GM21737 (cell line): Measurements from ENCODE around the gene RPS6KC1.
"Not testable (repeated sequence)": the region's sequence is repeated elsewhere in the genome, so short reads cannot be mapped to it uniquely, and the experiment has no call there.

Experiments
- ATAC-seq: cut with Tn5 transposase; IDR thresholded peaks from one replicate; pipeline ENCODE4 v1.9.1; 2021; ENCODE audit warnings: mild to moderate bottlenecking, moderate library complexity; ENCODE audit not compliant: unreplicated experiment

Gene RPS6KC1

GRCh38 chr1:213138391-213138790 is 87.3 kb downstream of the RPS6KC1 start:
- ATAC-seq, result no peak

GRCh38 chr1:213138892-213139291 is 87.9 kb downstream of the RPS6KC1 start:
- no peak for ATAC-seq

GRCh38 chr1:213148905-213149304 is 97.9 kb downstream of the RPS6KC1 start:
- ATAC-seq, result no peak

- not testable (repeated sequence) for ATAC-seq
Measured at GRCh38 chr1:213150090-213150489, 99.0 kb downstream of the RPS6KC1 start.

GRCh38 chr1:213154056-213154685 is 103.1 kb downstream of the RPS6KC1 start:
- ATAC-seq, result no peak

- no peak for ATAC-seq
Measured at GRCh38 chr1:213159376-213159775, 108.3 kb downstream of the RPS6KC1 start.

GRCh38 chr1:213160442-213160841 is 109.4 kb downstream of the RPS6KC1 start:
- ATAC-seq, result not testable (repeated sequence)

- no peak for ATAC-seq
Measured at GRCh38 chr1:213162338-213162737, 111.3 kb downstream of the RPS6KC1 start.

- no peak for ATAC-seq
Measured at GRCh38 chr1:213162862-213163261, 111.8 kb downstream of the RPS6KC1 start.

GRCh38 chr1:213163278-213163711 is 112.3 kb downstream of the RPS6KC1 start:
- no peak for ATAC-seq

- ATAC-seq, result no peak
Measured at GRCh38 chr1:213164561-213164960, 113.5 kb downstream of the RPS6KC1 start.

- ATAC-seq, result no peak
Measured at GRCh38 chr1:213166852-213167251, 115.8 kb downstream of the RPS6KC1 start.

- no peak for ATAC-seq
Measured at GRCh38 chr1:213171711-213172110, 120.7 kb downstream of the RPS6KC1 start.

GRCh38 chr1:213176341-213176740 is 125.3 kb downstream of the RPS6KC1 start:
- ATAC-seq, result no peak

GRCh38 chr1:213179784-213180183 is 128.7 kb downstream of the RPS6KC1 start:
- no peak for ATAC-seq

- no peak for ATAC-seq
Measured at GRCh38 chr1:213180833-213181232, 129.8 kb downstream of the RPS6KC1 start.

- no peak for ATAC-seq
Measured at GRCh38 chr1:213183036-213183672, 132.1 kb downstream of the RPS6KC1 start.

GRCh38 chr1:213186168-213186567 is 135.1 kb downstream of the RPS6KC1 start:
- no peak for ATAC-seq

GRCh38 chr1:213192026-213192425 is 141.0 kb downstream of the RPS6KC1 start:
- ATAC-seq, result no peak

- no peak for ATAC-seq
Measured at GRCh38 chr1:213194383-213194782, 143.3 kb downstream of the RPS6KC1 start.

GRCh38 chr1:213194855-213195254 is 143.8 kb downstream of the RPS6KC1 start:
- ATAC-seq, result no peak

- ATAC-seq, result not testable (repeated sequence)
Measured at GRCh38 chr1:213196328-213197054, 145.4 kb downstream of the RPS6KC1 start.
